ENCODE data around the gene PAQR4.

PAQR4 gene

GRCh38 chr16:2971985-2972784, 3.0 kb downstream of the PAQR4 start:
- TF ChIP-seq FOXP2 (optimal IDR thresholded peaks at IDR 0.05; ENCODE audit: control extremely low read depth, extremely low read length, insufficient read depth) (no peak), POLR2AphosphoS5 (IDR thresholded peaks at IDR 0.05; ENCODE audit: borderline replicate concordance, low read depth, low read length) (no peak; the same call in 1 of the 2 replicates), EZH2 (IDR thresholded peaks at IDR 0.05) (no peak)
- no peak overlapping the region for H3K27ac ChIP-seq
- peaks cover 20% of the 10 kb centered on the region; the same call in 1 of the 2 replicates for H3K36me3 ChIP-seq (ENCODE audit: insufficient read depth, low read length)
- DNase-seq (ENCODE audit: low read depth, low spot score), result no peak
- H3K9ac ChIP-seq (ENCODE audit: insufficient read length), result no peak overlapping the region
- H3K9me3 ChIP-seq (ENCODE audit: low read depth, low read length), result no peaks in the 10 kb centered on the region
- H3K4me3 ChIP-seq, result no peak overlapping the region

GRCh38 chr16:2973093-2973492, 3.9 kb downstream of the PAQR4 start:
- DNase-seq (ENCODE audit: low read depth, low spot score), result no peak
- no peak overlapping the region for H3K9ac ChIP-seq (ENCODE audit: insufficient read length)
- peak overlapping the region; percentile 51; the same call in 1 of the 2 replicates for H3K27ac ChIP-seq
- TF ChIP-seq FOXP2 (optimal IDR thresholded peaks at IDR 0.05; ENCODE audit: control extremely low read depth, extremely low read length, insufficient read depth) (no peak), POLR2AphosphoS5 (IDR thresholded peaks at IDR 0.05; ENCODE audit: borderline replicate concordance, low read depth, low read length) (peak; percentile 43), EZH2 (IDR thresholded peaks at IDR 0.05) (no peak)
- H3K9me3 ChIP-seq (ENCODE audit: low read depth, low read length), result no peaks in the 10 kb centered on the region
- peaks cover 20% of the 10 kb centered on the region; the same call in 1 of the 2 replicates for H3K36me3 ChIP-seq (ENCODE audit: insufficient read depth, low read length)
- no peak overlapping the region for H3K4me3 ChIP-seq

- TF ChIP-seq POLR2AphosphoS5 (IDR thresholded peaks at IDR 0.05; ENCODE audit: borderline replicate concordance, low read depth, low read length), result peak; percentile 1; the same call in 1 of the 2 replicates
- no peak for TF ChIP-seq FOXP2 (optimal IDR thresholded peaks at IDR 0.05; ENCODE audit: control extremely low read depth, extremely low read length, insufficient read depth)
- no peak for TF ChIP-seq EZH2 (IDR thresholded peaks at IDR 0.05)
- Histone ChIP-seq H3K9me3 (ENCODE audit: low read depth, low read length) (no peaks in the 10 kb centered on the region), H3K27ac (peak overlapping the region; percentile 51; the same call in 1 of the 2 replicates), H3K4me3 (no peak overlapping the region), H3K9ac (ENCODE audit: insufficient read length) (no peak overlapping the region), H3K36me3 (ENCODE audit: insufficient read depth, low read length) (peaks cover 20% of the 10 kb centered on the region; the same call in 1 of the 2 replicates)
- DNase-seq (ENCODE audit: low read depth, low spot score), result no peak
Observed at GRCh38 chr16:2973605-2974318, 4.6 kb downstream of the PAQR4 start.

- Histone ChIP-seq H3K9me3 (ENCODE audit: low read depth, low read length) (no peaks in the 10 kb centered on the region), H3K27ac (no peak overlapping the region), H3K36me3 (ENCODE audit: insufficient read depth, low read length) (peaks cover 20% of the 10 kb centered on the region; the same call in 1 of the 2 replicates), H3K9ac (ENCODE audit: insufficient read length) (no peak overlapping the region), H3K4me3 (no peak overlapping the region)
- TF ChIP-seq FOXP2 (optimal IDR thresholded peaks at IDR 0.05; ENCODE audit: control extremely low read depth, extremely low read length, insufficient read depth), result no peak
- no peak for TF ChIP-seq POLR2AphosphoS5 (IDR thresholded peaks at IDR 0.05; ENCODE audit: borderline replicate concordance, low read depth, low read length)
- no peak for TF ChIP-seq EZH2 (IDR thresholded peaks at IDR 0.05)
- DNase-seq (ENCODE audit: low read depth, low spot score), result no peak
Observed at GRCh38 chr16:2974319-2975056, 5.3 kb downstream of the PAQR4 start.

GRCh38 chr16:2975161-2975795, 6.1 kb downstream of the PAQR4 start:
- no peak for DNase-seq (ENCODE audit: low read depth, low spot score)
- H3K4me3 ChIP-seq, result no peak overlapping the region
- TF ChIP-seq POLR2AphosphoS5 (IDR thresholded peaks at IDR 0.05; ENCODE audit: borderline replicate concordance, low read depth, low read length) (no peak), EZH2 (IDR thresholded peaks at IDR 0.05) (no peak), FOXP2 (optimal IDR thresholded peaks at IDR 0.05; ENCODE audit: control extremely low read depth, extremely low read length, insufficient read depth) (no peak)
- H3K9me3 ChIP-seq (ENCODE audit: low read depth, low read length), result no peaks in the 10 kb centered on the region
- H3K36me3 ChIP-seq (ENCODE audit: insufficient read depth, low read length), result peaks cover 20% of the 10 kb centered on the region; the same call in 1 of the 2 replicates
- no peak overlapping the region for H3K9ac ChIP-seq (ENCODE audit: insufficient read length)
- no peak overlapping the region for H3K27ac ChIP-seq

- Histone ChIP-seq H3K9me3 (ENCODE audit: low read depth, low read length) (no peaks in the 10 kb centered on the region), H3K27ac (no peak overlapping the region), H3K9ac (ENCODE audit: insufficient read length) (no peak overlapping the region), H3K4me3 (no peak overlapping the region), H3K36me3 (ENCODE audit: insufficient read depth, low read length) (peaks cover 20% of the 10 kb centered on the region; the same call in 1 of the 2 replicates)
- no peak for TF ChIP-seq POLR2AphosphoS5 (IDR thresholded peaks at IDR 0.05; ENCODE audit: borderline replicate concordance, low read depth, low read length)
- TF ChIP-seq FOXP2 (optimal IDR thresholded peaks at IDR 0.05; ENCODE audit: control extremely low read depth, extremely low read length, insufficient read depth), result no peak
- no peak for TF ChIP-seq EZH2 (IDR thresholded peaks at IDR 0.05)
- no peak for DNase-seq (ENCODE audit: low read depth, low spot score)
Observed at GRCh38 chr16:2976201-2976600, 7.1 kb downstream of the PAQR4 start.

- H3K9me3 ChIP-seq (ENCODE audit: low read depth, low read length), result no peaks in the 10 kb centered on the region
- H3K9ac ChIP-seq (ENCODE audit: insufficient read length), result no peak overlapping the region
- no peak for DNase-seq (ENCODE audit: low read depth, low spot score)
- H3K4me3 ChIP-seq, result no peak overlapping the region
- no peak overlapping the region for H3K27ac ChIP-seq
- peaks cover 20% of the 10 kb centered on the region; the same call in 1 of the 2 replicates for H3K36me3 ChIP-seq (ENCODE audit: insufficient read depth, low read length)
- TF ChIP-seq FOXP2 (optimal IDR thresholded peaks at IDR 0.05; ENCODE audit: control extremely low read depth, extremely low read length, insufficient read depth), result no peak
- no peak for TF ChIP-seq POLR2AphosphoS5 (IDR thresholded peaks at IDR 0.05; ENCODE audit: borderline replicate concordance, low read depth, low read length)
- no peak for TF ChIP-seq EZH2 (IDR thresholded peaks at IDR 0.05)
Observed at GRCh38 chr16:2976673-2977072, 7.5 kb downstream of the PAQR4 start.
